ENCODE results near the gene FOS. TPM values are rescaled to one million over a fixed set of nuclear protein-coding genes. Genes with fewer than 3 reads are reported as not detected.

The FOS gene
- total and polyA plus RNA-seq, 2 of the 13 experiments (the other 11 are each of a cell fraction or from before 2014, with no cell fraction given), result 15.9 to 24.2 TPM

GRCh38 chr14:75328558-75329155 is 50.0 kb downstream of the FOS start (continued):
- TF ChIP-seq KIAA2018 (CRISPR knock-in tag; IDR thresholded peaks at IDR 0.05; ENCODE audit: borderline replicate concordance), result no peak
- TF ChIP-seq ZNF781 (CRISPR knock-in tag; IDR thresholded peaks at IDR 0.05; ENCODE audit: borderline replicate concordance, not compliant biosample characterization), result no peak
- TF ChIP-seq FOXO1 (CRISPR knock-in tag; IDR thresholded peaks at IDR 0.05), result peak; percentile 45; the same call in 1 of the 2 replicates
- TF ChIP-seq ZSCAN12 (CRISPR knock-in tag; IDR thresholded peaks at IDR 0.05), result no peak
- peak; percentile 32; the same call in 1 of the 2 replicates for TF ChIP-seq ARNTL (CRISPR knock-in tag; IDR thresholded peaks at IDR 0.05)
- no peak for TF ChIP-seq TGIF2 (CRISPR knock-in tag; IDR thresholded peaks at IDR 0.05)
- TF ChIP-seq ZBTB34 (CRISPR knock-in tag; IDR thresholded peaks at IDR 0.05), result no peak
- peak; percentile 72; the same call in 1 of the 2 replicates for TF ChIP-seq RXRA (CRISPR knock-in tag; IDR thresholded peaks at IDR 0.05)
- no peak for TF ChIP-seq ZFP91 (CRISPR knock-in tag; IDR thresholded peaks at IDR 0.05; ENCODE audit: borderline replicate concordance)
- TF ChIP-seq ATF2 (CRISPR knock-in tag; IDR thresholded peaks at IDR 0.05), result no peak
- TF ChIP-seq IKZF4 (CRISPR knock-in tag; IDR thresholded peaks at IDR 0.05; ENCODE audit: borderline replicate concordance, low read depth, not compliant biosample characterization), result no peak
- no peak for TF ChIP-seq ZNF234 (CRISPR knock-in tag; conservative IDR thresholded peaks at IDR 0.05)
- TF ChIP-seq ZNF576 (CRISPR knock-in tag; IDR thresholded peaks at IDR 0.05), result no peak
- no peak for TF ChIP-seq ZNF136 (CRISPR knock-in tag; IDR thresholded peaks at IDR 0.05; ENCODE audit: low read depth)
- no peak for TF ChIP-seq IRX3 (CRISPR knock-in tag; IDR thresholded peaks at IDR 0.05; ENCODE audit: borderline replicate concordance, low read depth)
- no peak for TF ChIP-seq ZNF615 (CRISPR knock-in tag; IDR thresholded peaks at IDR 0.05; ENCODE audit: borderline replicate concordance)
